Upper lobe of left lung (tissue), 6 donors: Measurements from ENCODE around the gene NSMCE1. TPM values are rescaled to one million over a fixed set of nuclear protein-coding genes. Genes with fewer than 3 reads are reported as not detected.

Experiments used
- ATAC-seq, 2 donors: fragments of 200-7000 bp; cut with Tn5 transposase; one replicate each; pipeline ENCODE4 v1.9.1; 2022; ENCODE audit warnings: mild to moderate bottlenecking in 2 of 2, moderate library complexity in 2 of 2; ENCODE audit not compliant: low FRiP score in 2 of 2
- DNase-seq, 2 donors: peaks; one replicate each; pipeline ENCODE4 v3.0.0-alpha.2; 2019 to 2020
- H3K27ac ChIP-seq, 4 donors: fragments of 200-600 bp; sonication (generic); one replicate each; pipeline ENCODE4 v1.5.1; 2016 to 2019
- H3K27me3 ChIP-seq, 4 donors: fragments of 200-600 bp; sonication (generic); one replicate each; pipeline ENCODE4 v1.5.1; 2017 to 2019
- H3K36me3 ChIP-seq, 4 donors: fragments of 200-600 bp; sonication (generic); one replicate each; pipeline ENCODE4 v1.5.1; 2016 to 2019
- H3K4me1 ChIP-seq, 4 donors: fragments of 200-600 bp; sonication (generic); one replicate each; pipeline ENCODE4 v1.5.1; 2018 to 2019
- H3K4me3 ChIP-seq, 4 donors: fragments of 200-600 bp; sonication (generic); one replicate each; pipeline ENCODE4 v1.5.1; 2017 to 2019; ENCODE audit warnings: mild to moderate bottlenecking in 2 of 4, moderate library complexity in 1 of 4
- H3K9me3 ChIP-seq, 4 donors: fragments of 200-600 bp; sonication (generic); one replicate each; pipeline ENCODE4 v1.5.1; 2018 to 2019
- CTCF ChIP-seq, 6 experiments: fragments of 450-650 bp in 4 of 6; fragments of 200-600 bp in 2 of 6; sonication (generic) in 2 of 6; IDR thresholded peaks; one replicate each; pipeline ENCODE4 v1.5.1; 2016 to 2019; ENCODE audit warnings: antibody characterized with exemption in 6 of 6
- EP300 ChIP-seq, 4 donors: sonication (generic); formaldehyde crosslinking; IDR thresholded peaks; one replicate each; pipeline ENCODE4 v1.5.1; 2017; ENCODE audit warnings: antibody characterized with exemption in 4 of 4, control low read depth in 2 of 4
- POLR2A ChIP-seq, 4 donors: fragments of 450-650 bp; IDR thresholded peaks; one replicate each; pipeline ENCODE4 v1.5.1; 2016 to 2017; ENCODE audit warnings: antibody characterized with exemption in 4 of 4, mild to moderate bottlenecking in 2 of 4
- POLR2AphosphoS5 ChIP-seq, 2 donors: sonication (generic); formaldehyde crosslinking; IDR thresholded peaks; one replicate each; pipeline ENCODE4 v1.5.1; 2017; ENCODE audit warnings: antibody characterized with exemption in 2 of 2
- WGBS, 2 donors: methylation state at CpG; one replicate each; pipeline ENCODE4 v1.1.5; 2017 to 2018; 5-methylcytosine and 5-hydroxymethylcytosine counted together
- total RNA-seq, 6 donors: library from RNA; depleted of rRNA in 4 of 6; stranded (reverse); fragments of >200 nt in 4 of 6; gene quantifications; one replicate each; pipeline versions ENCODE4 v1.1.0 to v1.2.1, GENCODE V29; 2016 to 2021
- donor health status: DM: no; HTN: no; CAD: no; lungs with moderate emphysema.
- donor health status: DM: no; HTN: yes; CAD: no; lungs with severe emphysema.

The NSMCE1 gene
- total RNA-seq, 6 donors from 2014 or later: 14.7 to 50.6 (median 31.0) TPM

- Histone ChIP-seq H3K27me3 (no peaks in the 10 kb centered on the region), H3K36me3 (no peaks in the 10 kb centered on the region), H3K9me3 (no peaks in the 10 kb centered on the region), H3K4me3 (no peak overlapping the region), H3K4me1 (peaks cover 0 to 22% (median 14%) of the 10 kb centered on the region in 4 donors), H3K27ac (peak overlapping the region in 3 of 4 donors; percentile 43 to 73 (median 69))
- WGBS, 2 donors: 92 to 93% methylated on average over 9 of the region's 9 CpGs
- ATAC-seq (no peak), DNase-seq (peak in 1 of 2 donors; percentile 2)
- TF ChIP-seq EP300 (IDR thresholded peaks at IDR 0.05): no peak
- TF ChIP-seq CTCF (IDR thresholded peaks at IDR 0.05): no peak
- TF ChIP-seq POLR2AphosphoS5 (IDR thresholded peaks at IDR 0.05): no peak
- TF ChIP-seq POLR2A (IDR thresholded peaks at IDR 0.05): no peak
These were observed 37.4 kb upstream of the NSMCE1 start for GRCh38 chr16:27305839-27306442.

- TF ChIP-seq POLR2AphosphoS5 (IDR thresholded peaks at IDR 0.05) (no peak), CTCF (IDR thresholded peaks at IDR 0.05) (no peak), EP300 (IDR thresholded peaks at IDR 0.05) (no peak), POLR2A (IDR thresholded peaks at IDR 0.05) (no peak)
- Histone ChIP-seq H3K4me1 (peaks cover 0 to 22% (median 14%) of the 10 kb centered on the region in 4 donors), H3K27ac (peak overlapping the region in 3 of 4 donors; percentile 43 to 73 (median 69)), H3K9me3 (no peaks in the 10 kb centered on the region), H3K36me3 (no peaks in the 10 kb centered on the region), H3K27me3 (no peaks in the 10 kb centered on the region), H3K4me3 (no peak overlapping the region)
- WGBS, 2 donors: 59 to 62% methylated on average over 5 of the region's 5 CpGs
- peak in 1 of 2 donors; percentile 21 for DNase-seq
- peak in 1 of 2 donors; percentile 63 for ATAC-seq
These were observed 36.5 kb upstream of the NSMCE1 start for GRCh38 chr16:27304881-27305745.

GRCh38 chr16:27304102-27304501 is 35.5 kb upstream of the NSMCE1 start:
- no peak for ATAC-seq
- H3K27ac ChIP-seq: peak overlapping the region in 1 of 4 donors; percentile 73
- no peak overlapping the region for H3K4me3 ChIP-seq
- peaks cover 0 to 22% (median 14%) of the 10 kb centered on the region in 4 donors for H3K4me1 ChIP-seq
- TF ChIP-seq EP300 (IDR thresholded peaks at IDR 0.05): no peak
- no peak for TF ChIP-seq POLR2AphosphoS5 (IDR thresholded peaks at IDR 0.05)
- no peak for TF ChIP-seq CTCF (IDR thresholded peaks at IDR 0.05)
- TF ChIP-seq POLR2A (IDR thresholded peaks at IDR 0.05): no peak
- H3K36me3 ChIP-seq: no peaks in the 10 kb centered on the region
- no peaks in the 10 kb centered on the region for H3K27me3 ChIP-seq
- DNase-seq: no peak
- H3K9me3 ChIP-seq: no peaks in the 10 kb centered on the region
- WGBS, 2 donors: 36 to 66% methylated on average over 2 of the region's 2 CpGs

GRCh38 chr16:27303256-27304100 is 34.9 kb upstream of the NSMCE1 start:
- no peaks in the 10 kb centered on the region for H3K36me3 ChIP-seq
- TF ChIP-seq EP300 (IDR thresholded peaks at IDR 0.05): no peak
- TF ChIP-seq POLR2AphosphoS5 (IDR thresholded peaks at IDR 0.05): no peak
- no peak for TF ChIP-seq POLR2A (IDR thresholded peaks at IDR 0.05)
- TF ChIP-seq CTCF (IDR thresholded peaks at IDR 0.05): no peak
- peaks cover 0 to 22% (median 14%) of the 10 kb centered on the region in 4 donors for H3K4me1 ChIP-seq
- H3K27ac ChIP-seq: no peak overlapping the region
- WGBS, 2 donors: 85 to 89% methylated on average over 12 of the region's 12 CpGs
- H3K9me3 ChIP-seq: no peaks in the 10 kb centered on the region
- no peaks in the 10 kb centered on the region for H3K27me3 ChIP-seq
- no peak overlapping the region for H3K4me3 ChIP-seq
- ATAC-seq (no peak), DNase-seq (peak in 1 of 2 donors; percentile 11)
